ENCODE measurements around the gene BSN. TPM values are rescaled to one million over a fixed set of nuclear protein-coding genes. Genes with fewer than 3 reads are reported as not detected.
"Not testable (repeated sequence)": the region's sequence is repeated elsewhere in the genome, so short reads cannot be mapped to it uniquely, and the experiment has no call there.

BSN gene
- total RNA-seq, 1 donor from 2014 or later: 46.9 TPM

DNA sequence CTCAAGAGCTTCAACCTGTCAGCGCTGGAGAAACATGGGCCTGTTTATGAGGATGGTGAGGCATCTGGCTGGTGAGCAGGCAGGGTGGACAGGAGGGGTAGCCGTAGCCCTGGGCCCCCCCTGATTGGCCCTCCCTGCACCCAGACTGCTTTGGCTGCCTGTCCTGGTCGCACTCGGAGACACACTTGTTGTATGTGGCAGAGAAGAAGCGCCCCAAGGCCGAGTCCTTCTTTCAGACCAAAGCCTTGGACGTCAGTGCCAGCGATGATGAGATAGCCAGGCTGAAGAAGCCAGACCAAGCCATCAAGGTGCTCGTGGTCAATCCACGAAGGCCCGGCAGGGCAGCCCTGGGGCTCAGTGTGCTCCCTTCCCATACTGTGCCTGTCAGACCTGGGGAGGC lies 121.6 kb downstream of the BSN start:
- H3K36me3 Mint-ChIP-seq (ENCODE audit: unreplicated experiment): peaks cover 5% of the 10 kb centered on the region
- peaks cover 7% of the 10 kb centered on the region for H3K4me1 Mint-ChIP-seq (ENCODE audit: low read depth, unreplicated experiment)
- no peak overlapping the region for H3K27ac Mint-ChIP-seq (ENCODE audit: unreplicated experiment)
- H3K27me3 Mint-ChIP-seq (ENCODE audit: unreplicated experiment): peaks cover 15% of the 10 kb centered on the region
- TF ChIP-seq, protein P1, sequence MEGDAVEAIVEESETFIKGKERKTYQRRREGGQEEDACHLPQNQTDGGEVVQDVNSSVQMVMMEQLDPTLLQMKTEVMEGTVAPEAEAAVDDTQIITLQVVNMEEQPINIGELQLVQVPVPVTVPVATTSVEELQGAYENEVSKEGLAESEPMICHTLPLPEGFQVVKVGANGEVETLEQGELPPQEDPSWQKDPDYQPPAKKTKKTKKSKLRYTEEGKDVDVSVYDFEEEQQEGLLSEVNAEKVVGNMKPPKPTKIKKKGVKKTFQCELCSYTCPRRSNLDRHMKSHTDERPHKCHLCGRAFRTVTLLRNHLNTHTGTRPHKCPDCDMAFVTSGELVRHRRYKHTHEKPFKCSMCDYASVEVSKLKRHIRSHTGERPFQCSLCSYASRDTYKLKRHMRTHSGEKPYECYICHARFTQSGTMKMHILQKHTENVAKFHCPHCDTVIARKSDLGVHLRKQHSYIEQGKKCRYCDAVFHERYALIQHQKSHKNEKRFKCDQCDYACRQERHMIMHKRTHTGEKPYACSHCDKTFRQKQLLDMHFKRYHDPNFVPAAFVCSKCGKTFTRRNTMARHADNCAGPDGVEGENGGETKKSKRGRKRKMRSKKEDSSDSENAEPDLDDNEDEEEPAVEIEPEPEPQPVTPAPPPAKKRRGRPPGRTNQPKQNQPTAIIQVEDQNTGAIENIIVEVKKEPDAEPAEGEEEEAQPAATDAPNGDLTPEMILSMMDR (IDR thresholded peaks at IDR 0.05; ENCODE audit: partially characterized antibody, unreplicated experiment): no peak
- H3K9me3 Mint-ChIP-seq (ENCODE audit: unreplicated experiment): peaks cover 13% of the 10 kb centered on the region
- DNase-seq: no peak
- H3K4me3 Mint-ChIP-seq (ENCODE audit: unreplicated experiment): no peak overlapping the region

DNA sequence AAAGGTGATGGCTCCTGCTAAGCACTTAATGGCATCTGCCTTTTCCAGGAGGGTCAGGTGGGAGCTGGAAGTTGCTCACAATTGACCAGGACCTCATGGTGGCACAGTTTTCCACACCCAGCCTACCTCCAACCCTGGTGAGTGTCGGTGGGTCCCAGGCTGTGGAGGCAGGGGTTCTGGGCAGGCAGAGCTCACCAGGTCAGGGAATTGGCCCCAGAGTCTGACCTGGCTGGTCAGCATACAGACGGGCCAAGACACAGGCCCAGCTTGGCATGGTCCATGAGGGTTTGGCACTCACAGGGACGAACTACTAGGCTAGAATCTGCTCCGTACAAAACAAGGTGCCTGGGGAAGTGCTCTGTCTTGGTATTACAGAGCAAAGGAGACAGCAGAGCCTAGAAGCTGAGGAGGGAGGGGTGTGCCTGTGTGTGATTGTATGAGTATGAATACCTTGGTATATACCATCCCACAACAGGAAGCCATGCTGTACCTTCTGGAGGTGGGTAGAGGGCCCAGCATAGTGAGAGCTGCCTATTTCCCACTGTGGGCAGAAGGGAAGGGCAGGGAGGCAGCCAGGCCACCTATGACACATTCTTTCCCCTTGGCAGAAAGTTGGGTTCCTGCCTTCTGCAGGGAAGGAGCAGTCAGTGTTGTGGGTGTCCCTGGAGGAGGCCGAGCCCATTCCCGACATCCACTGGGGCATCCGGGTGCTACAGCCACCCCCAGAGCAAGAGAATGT lies 126.4 kb downstream of the BSN start:
- Mint-ChIP-seq H3K36me3 (ENCODE audit: unreplicated experiment) (peaks cover 5% of the 10 kb centered on the region), H3K4me3 (ENCODE audit: unreplicated experiment) (no peak overlapping the region), H3K9me3 (ENCODE audit: unreplicated experiment) (peaks cover 4% of the 10 kb centered on the region), H3K4me1 (ENCODE audit: low read depth, unreplicated experiment) (no peaks in the 10 kb centered on the region), H3K27me3 (ENCODE audit: unreplicated experiment) (peaks cover 6% of the 10 kb centered on the region), H3K27ac (ENCODE audit: unreplicated experiment) (no peak overlapping the region)
- no peak for DNase-seq
- TF ChIP-seq, protein P1 (IDR thresholded peaks at IDR 0.05; ENCODE audit: partially characterized antibody, unreplicated experiment): no peak

DNA sequence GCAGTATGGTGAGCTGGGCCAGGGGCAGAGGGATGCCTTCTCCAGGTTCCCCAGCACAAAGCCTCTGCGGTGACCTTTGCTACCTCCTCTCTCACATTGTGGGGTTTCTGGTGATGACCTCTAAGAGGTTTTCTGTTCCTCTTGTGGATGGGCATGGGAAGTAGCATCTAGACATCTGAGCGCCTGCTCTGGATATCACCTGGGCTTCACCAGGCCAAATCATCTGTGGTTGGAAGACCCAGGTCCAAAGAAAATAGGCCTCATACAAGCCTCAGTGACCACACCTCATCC lies 126.9 kb downstream of the BSN start:
- DNase-seq: no peak
- H3K4me1 Mint-ChIP-seq (ENCODE audit: low read depth, unreplicated experiment): no peaks in the 10 kb centered on the region
- TF ChIP-seq, protein P1 (IDR thresholded peaks at IDR 0.05; ENCODE audit: partially characterized antibody, unreplicated experiment): no peak
- peaks cover 5% of the 10 kb centered on the region for H3K36me3 Mint-ChIP-seq (ENCODE audit: unreplicated experiment)
- no peak overlapping the region for H3K4me3 Mint-ChIP-seq (ENCODE audit: unreplicated experiment)
- H3K27me3 Mint-ChIP-seq (ENCODE audit: unreplicated experiment): peaks cover 6% of the 10 kb centered on the region
- peaks cover 4% of the 10 kb centered on the region for H3K9me3 Mint-ChIP-seq (ENCODE audit: unreplicated experiment)
- no peak overlapping the region for H3K27ac Mint-ChIP-seq (ENCODE audit: unreplicated experiment)

- TF ChIP-seq, protein P1 (IDR thresholded peaks at IDR 0.05; ENCODE audit: partially characterized antibody, unreplicated experiment): no peak
- Mint-ChIP-seq H3K27me3 (ENCODE audit: unreplicated experiment) (peaks cover 6% of the 10 kb centered on the region), H3K36me3 (ENCODE audit: unreplicated experiment) (peaks cover 5% of the 10 kb centered on the region), H3K4me1 (ENCODE audit: low read depth, unreplicated experiment) (no peaks in the 10 kb centered on the region), H3K27ac (ENCODE audit: unreplicated experiment) (no peak overlapping the region), H3K4me3 (ENCODE audit: unreplicated experiment) (no peak overlapping the region), H3K9me3 (ENCODE audit: unreplicated experiment) (peaks cover 4% of the 10 kb centered on the region)
- DNase-seq: no peak
Measured at GRCh38 chr3:49681543-49681942, 127.3 kb downstream of the BSN start.

DNA sequence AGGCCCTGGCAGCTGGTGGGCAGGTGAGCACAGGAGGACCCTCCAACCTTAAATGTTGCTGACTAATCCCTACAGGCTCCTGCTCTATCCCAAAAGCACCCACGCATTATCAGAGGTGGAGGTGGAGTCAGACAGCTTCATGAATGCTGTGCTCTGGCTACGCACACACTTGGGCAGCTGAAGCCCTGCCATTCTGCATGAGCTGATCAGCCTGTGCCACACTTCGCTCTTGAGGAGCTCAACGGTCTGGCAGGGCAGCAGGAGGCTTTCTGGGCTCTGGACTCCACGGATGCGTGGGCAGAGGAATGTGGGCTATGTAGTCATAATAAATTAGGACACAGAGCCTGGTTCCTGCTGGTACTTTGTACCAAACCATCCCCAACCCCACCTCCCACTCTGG lies 128.9 kb downstream of the BSN start:
- H3K27ac Mint-ChIP-seq (ENCODE audit: unreplicated experiment): no peak overlapping the region
- no peaks in the 10 kb centered on the region for H3K4me1 Mint-ChIP-seq (ENCODE audit: low read depth, unreplicated experiment)
- no peak overlapping the region for H3K4me3 Mint-ChIP-seq (ENCODE audit: unreplicated experiment)
- H3K9me3 Mint-ChIP-seq (ENCODE audit: unreplicated experiment): peaks cover 4% of the 10 kb centered on the region
- peaks cover 5% of the 10 kb centered on the region for H3K36me3 Mint-ChIP-seq (ENCODE audit: unreplicated experiment)
- TF ChIP-seq, protein P1 (IDR thresholded peaks at IDR 0.05; ENCODE audit: partially characterized antibody, unreplicated experiment): no peak
- DNase-seq: no peak
- H3K27me3 Mint-ChIP-seq (ENCODE audit: unreplicated experiment): peaks cover 6% of the 10 kb centered on the region

DNA sequence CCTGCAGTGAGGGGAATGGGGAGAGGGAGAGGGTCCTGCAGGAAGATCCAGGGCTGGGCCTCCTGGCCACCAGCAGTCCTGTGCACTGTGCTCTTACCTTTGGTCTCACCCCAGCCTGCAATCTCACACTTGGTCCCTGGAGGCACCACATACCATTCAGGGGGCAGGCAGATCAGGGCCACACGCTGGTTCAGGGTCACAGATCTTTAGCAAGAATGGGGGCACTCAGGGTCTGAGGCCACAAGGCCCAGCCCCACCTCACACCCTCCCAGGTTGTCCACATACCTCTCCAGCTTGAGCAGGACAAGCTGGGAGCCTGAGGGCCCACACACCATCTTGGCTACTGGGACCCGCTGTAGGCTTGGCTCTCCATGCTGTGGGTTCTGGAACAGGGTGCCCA lies 130.2 kb downstream of the BSN start:
- H3K27ac Mint-ChIP-seq (ENCODE audit: unreplicated experiment); DNase-seq; H3K9me3 Mint-ChIP-seq (ENCODE audit: unreplicated experiment); H3K4me1 Mint-ChIP-seq (ENCODE audit: low read depth, unreplicated experiment); H3K36me3 Mint-ChIP-seq (ENCODE audit: unreplicated experiment); H3K4me3 Mint-ChIP-seq (ENCODE audit: unreplicated experiment): not testable (repeated sequence)
- H3K27me3 Mint-ChIP-seq (ENCODE audit: unreplicated experiment): peaks cover 14% of the 10 kb centered on the region

- peaks cover 18% of the 10 kb centered on the region for H3K27me3 Mint-ChIP-seq (ENCODE audit: unreplicated experiment)
- not testable (repeated sequence) for H3K4me3 Mint-ChIP-seq (ENCODE audit: unreplicated experiment); H3K36me3 Mint-ChIP-seq (ENCODE audit: unreplicated experiment); H3K9me3 Mint-ChIP-seq (ENCODE audit: unreplicated experiment); H3K4me1 Mint-ChIP-seq (ENCODE audit: low read depth, unreplicated experiment); H3K27ac Mint-ChIP-seq (ENCODE audit: unreplicated experiment); DNase-seq
Measured at GRCh38 chr3:49685103-49685502, 130.8 kb downstream of the BSN start.

DNA sequence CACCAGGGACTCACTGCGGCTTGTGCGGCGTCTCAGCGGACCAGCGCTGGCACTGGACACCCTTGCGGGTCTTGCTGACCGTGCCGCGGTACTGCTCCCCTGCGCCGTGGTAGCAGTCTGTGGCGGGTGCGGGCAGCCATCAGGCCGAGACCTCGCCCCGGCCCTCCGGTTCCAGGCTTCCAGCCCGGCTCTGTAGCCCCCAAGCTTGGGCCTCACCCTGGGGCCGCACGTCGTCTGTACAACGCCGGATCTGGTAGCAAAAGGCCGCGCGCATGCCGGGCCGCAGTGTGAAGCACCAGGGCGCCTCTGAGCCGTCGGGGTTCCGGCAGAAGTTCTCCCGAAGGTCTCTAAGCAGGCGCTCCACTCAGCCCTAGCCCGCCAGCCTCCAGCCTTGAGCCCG lies 131.6 kb downstream of the BSN start:
- not testable (repeated sequence) for H3K27ac Mint-ChIP-seq (ENCODE audit: unreplicated experiment); H3K4me1 Mint-ChIP-seq (ENCODE audit: low read depth, unreplicated experiment); H3K36me3 Mint-ChIP-seq (ENCODE audit: unreplicated experiment); H3K4me3 Mint-ChIP-seq (ENCODE audit: unreplicated experiment); DNase-seq; H3K9me3 Mint-ChIP-seq (ENCODE audit: unreplicated experiment)
- H3K27me3 Mint-ChIP-seq (ENCODE audit: unreplicated experiment): peaks cover 14% of the 10 kb centered on the region

Measured in glutamatergic neuron (in vitro differentiated cells).